RWPE2 (cell line): Measurements from ENCODE around the gene BCORL1.
A peak's percentile ranks its signal among the peaks of the same experiment; 100 is the strongest.

ENCODE experiments used
- ATAC-seq: fragments of 200-7000 bp; cut with Tn5 transposase; 3 replicates; pipeline ENCODE4 v1.9.1; 2021; ENCODE audit warnings: low read depth
- DNase-seq: peaks from one replicate; pipeline ENCODE4 v3.0.0-alpha.2; 2020; ENCODE audit warnings: low spot score
- H3K27ac ChIP-seq: fragments of 450-650 bp; 2 replicates; pipeline ENCODE4 v1.5.1; 2017; ENCODE audit warnings: mild to moderate bottlenecking; ENCODE audit not compliant: poor library complexity, severe bottlenecking
- H3K27me3 ChIP-seq: fragments of 250-450 bp; sonication (Bioruptor Pico); 2 replicates; pipeline ENCODE4 v1.5.1; 2021; ENCODE audit warnings: mild to moderate bottlenecking, moderate library complexity; ENCODE audit not compliant: insufficient read depth, poor library complexity, severe bottlenecking
- H3K36me3 ChIP-seq: fragments of 250-450 bp; sonication (Bioruptor Pico); 2 replicates; pipeline ENCODE4 v1.5.1; 2020; ENCODE audit warnings: low read depth, mild to moderate bottlenecking, moderate library complexity
- H3K4me1 ChIP-seq: fragments of 250-450 bp; sonication (Bioruptor Pico); 2 replicates; pipeline ENCODE4 v1.5.1; 2021; ENCODE audit warnings: mild to moderate bottlenecking, moderate library complexity; ENCODE audit not compliant: insufficient read depth, poor library complexity, severe bottlenecking
- H3K4me3 ChIP-seq: fragments of 250-450 bp; sonication (Bioruptor Pico); 2 replicates; pipeline ENCODE4 v1.5.1; 2021; ENCODE audit warnings: mild to moderate bottlenecking, moderate library complexity; ENCODE audit not compliant: severe bottlenecking
- H3K9me3 ChIP-seq: fragments of 250-450 bp; sonication (Bioruptor Pico); 2 replicates; pipeline ENCODE4 v1.5.1; 2021; ENCODE audit warnings: mild to moderate bottlenecking, moderate library complexity; ENCODE audit not compliant: severe bottlenecking
- TF ChIP-seq, protein P1 (sequence below): fragments of 450-650 bp; IDR thresholded peaks from one replicate; pipeline ENCODE4 v1.5.1; 2017; ENCODE audit warnings: mild to moderate bottlenecking, moderate library complexity; ENCODE audit not compliant: poor library complexity, severe bottlenecking

BCORL1 gene

GRCh38 chrX:129983575-129984110 lies 1.2 kb downstream of the BCORL1 start:
- no peaks in the 10 kb centered on the region for H3K9me3 ChIP-seq
- H3K4me1 ChIP-seq = no peaks in the 10 kb centered on the region
- ATAC-seq (no peak), DNase-seq (no peak)
- no peaks in the 10 kb centered on the region for H3K36me3 ChIP-seq
- H3K4me3 ChIP-seq = no peak overlapping the region
- no peak overlapping the region for H3K27ac ChIP-seq
- H3K27me3 ChIP-seq = no peaks in the 10 kb centered on the region
- TF ChIP-seq, protein P1, sequence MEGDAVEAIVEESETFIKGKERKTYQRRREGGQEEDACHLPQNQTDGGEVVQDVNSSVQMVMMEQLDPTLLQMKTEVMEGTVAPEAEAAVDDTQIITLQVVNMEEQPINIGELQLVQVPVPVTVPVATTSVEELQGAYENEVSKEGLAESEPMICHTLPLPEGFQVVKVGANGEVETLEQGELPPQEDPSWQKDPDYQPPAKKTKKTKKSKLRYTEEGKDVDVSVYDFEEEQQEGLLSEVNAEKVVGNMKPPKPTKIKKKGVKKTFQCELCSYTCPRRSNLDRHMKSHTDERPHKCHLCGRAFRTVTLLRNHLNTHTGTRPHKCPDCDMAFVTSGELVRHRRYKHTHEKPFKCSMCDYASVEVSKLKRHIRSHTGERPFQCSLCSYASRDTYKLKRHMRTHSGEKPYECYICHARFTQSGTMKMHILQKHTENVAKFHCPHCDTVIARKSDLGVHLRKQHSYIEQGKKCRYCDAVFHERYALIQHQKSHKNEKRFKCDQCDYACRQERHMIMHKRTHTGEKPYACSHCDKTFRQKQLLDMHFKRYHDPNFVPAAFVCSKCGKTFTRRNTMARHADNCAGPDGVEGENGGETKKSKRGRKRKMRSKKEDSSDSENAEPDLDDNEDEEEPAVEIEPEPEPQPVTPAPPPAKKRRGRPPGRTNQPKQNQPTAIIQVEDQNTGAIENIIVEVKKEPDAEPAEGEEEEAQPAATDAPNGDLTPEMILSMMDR = no peak

DNA sequence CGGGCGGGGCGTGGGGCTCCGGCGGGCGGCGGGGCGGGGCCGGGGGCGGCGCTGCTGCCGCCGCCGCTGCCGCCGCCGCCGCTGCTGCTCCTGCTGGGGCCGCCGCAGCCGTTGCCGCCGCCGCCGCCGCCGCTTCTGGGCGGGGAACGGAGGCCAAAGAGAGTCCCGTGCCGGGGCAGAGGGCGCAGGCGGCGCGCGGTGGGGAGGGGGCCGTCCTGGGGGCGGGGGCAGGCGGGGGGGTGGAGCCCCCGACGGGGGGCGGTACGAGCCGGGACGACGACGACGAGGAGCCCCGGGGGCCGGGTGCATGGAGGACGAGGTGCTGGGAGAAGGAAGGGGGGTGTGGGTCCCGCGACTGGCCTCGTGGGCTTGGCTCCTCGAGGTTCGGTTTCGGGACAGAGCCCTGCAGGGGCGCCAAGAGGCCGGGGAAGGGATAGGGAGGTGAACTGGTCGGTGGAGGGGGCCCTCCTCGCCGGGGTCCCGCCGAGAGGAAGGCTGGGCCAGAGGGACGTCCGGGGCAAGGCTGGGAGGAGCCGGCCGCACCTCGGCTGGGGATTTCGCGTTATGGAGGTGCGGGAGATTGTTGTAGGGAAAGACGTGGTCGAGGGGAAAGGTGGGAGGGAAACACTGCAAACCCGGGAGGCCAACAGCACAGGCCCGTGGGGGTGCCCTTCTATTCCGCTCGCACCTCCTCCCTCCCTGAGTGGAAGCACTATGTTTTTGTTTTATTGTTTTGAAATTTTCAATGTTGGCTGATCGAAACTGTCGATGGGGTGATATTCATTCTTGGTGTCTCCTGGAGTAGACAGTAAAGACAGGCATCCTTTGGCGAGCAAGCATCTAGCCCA lies 1.9 kb downstream of the BCORL1 start:
- Histone ChIP-seq H3K27ac (no peak overlapping the region), H3K36me3 (no peaks in the 10 kb centered on the region), H3K4me3 (no peak overlapping the region), H3K27me3 (no peaks in the 10 kb centered on the region), H3K9me3 (no peaks in the 10 kb centered on the region), H3K4me1 (no peaks in the 10 kb centered on the region)
- TF ChIP-seq, protein P1 = no peak
- ATAC-seq (no peak), DNase-seq (no peak)

DNA sequence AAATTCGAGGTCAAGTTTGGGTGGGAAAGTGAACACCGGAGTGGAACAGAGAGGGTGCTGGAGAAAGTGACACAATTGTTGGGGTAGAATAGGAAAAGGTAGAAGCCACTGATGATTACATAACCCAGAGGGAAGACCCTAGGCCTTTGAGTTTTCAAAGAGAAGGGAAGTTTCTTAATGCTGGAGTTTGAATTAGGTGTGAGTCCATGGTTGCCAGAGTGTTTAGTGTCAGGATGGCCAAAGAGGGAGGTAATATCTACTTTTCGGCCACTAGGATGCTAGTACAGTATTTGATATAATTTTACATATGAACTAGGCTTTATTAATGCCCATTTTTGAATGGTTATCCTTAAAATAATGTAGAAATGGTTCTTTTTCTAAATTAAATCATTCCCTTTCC lies 5.4 kb downstream of the BCORL1 start:
- TF ChIP-seq, protein P1 = no peak
- Histone ChIP-seq H3K27ac (no peak overlapping the region), H3K4me1 (no peaks in the 10 kb centered on the region), H3K4me3 (no peak overlapping the region), H3K27me3 (no peaks in the 10 kb centered on the region), H3K9me3 (no peaks in the 10 kb centered on the region), H3K36me3 (no peaks in the 10 kb centered on the region)
- ATAC-seq = no peak
- no peak for DNase-seq

GRCh38 chrX:129992181-129992580 lies 9.7 kb downstream of the BCORL1 start:
- TF ChIP-seq, protein P1 = no peak
- no peak overlapping the region for H3K27ac ChIP-seq
- H3K9me3 ChIP-seq = no peaks in the 10 kb centered on the region
- H3K27me3 ChIP-seq = no peaks in the 10 kb centered on the region
- H3K4me1 ChIP-seq = no peaks in the 10 kb centered on the region
- H3K4me3 ChIP-seq = no peak overlapping the region
- ATAC-seq (no peak), DNase-seq (no peak)
- no peaks in the 10 kb centered on the region for H3K36me3 ChIP-seq

DNA sequence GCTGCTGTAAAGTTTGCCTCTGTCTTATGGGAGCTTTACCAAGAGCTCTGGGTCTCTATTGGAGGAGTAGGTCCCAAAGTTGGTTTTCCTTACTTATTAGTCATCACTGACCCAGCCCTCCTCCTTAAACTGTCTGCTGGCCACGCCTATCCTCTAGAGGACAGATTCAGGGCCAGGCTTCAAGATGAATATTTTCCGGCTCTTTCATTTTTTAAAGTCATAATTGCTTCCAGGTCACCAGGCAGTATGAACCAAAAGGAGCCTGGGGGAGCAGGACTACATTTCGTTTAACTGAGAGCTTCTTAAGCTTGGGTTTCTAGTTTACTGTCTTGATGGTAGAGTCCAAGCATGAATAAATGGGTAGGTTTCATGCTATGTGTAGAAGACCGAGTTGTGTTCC lies 13.7 kb downstream of the BCORL1 start:
- H3K4me1 ChIP-seq = no peaks in the 10 kb centered on the region
- peak; percentile 79 for ATAC-seq
- no peaks in the 10 kb centered on the region for H3K9me3 ChIP-seq
- no peak overlapping the region for H3K27ac ChIP-seq
- H3K27me3 ChIP-seq = no peaks in the 10 kb centered on the region
- no peak for DNase-seq
- H3K36me3 ChIP-seq = no peaks in the 10 kb centered on the region
- H3K4me3 ChIP-seq = no peak overlapping the region
- TF ChIP-seq, protein P1 = no peak
